GM18499 (cell line): ENCODE data around the gene MBD4.

Source experiments
- ATAC-seq: cut with Tn5 transposase; IDR thresholded peaks from one replicate; pipeline ENCODE4 v1.9.1; 2021; ENCODE audit warnings: moderate number of reproducible peaks; ENCODE audit not compliant: insufficient read depth, unreplicated experiment

The MBD4 gene

GRCh38 chr3:129467932-129468331 lies 28.2 kb upstream of the MBD4 start:
- ATAC-seq, result no peak

GRCh38 chr3:129463716-129464115 lies 24.0 kb upstream of the MBD4 start:
- no peak for ATAC-seq

GRCh38 chr3:129463094-129463493 lies 23.3 kb upstream of the MBD4 start:
- ATAC-seq, result no peak

DNA sequence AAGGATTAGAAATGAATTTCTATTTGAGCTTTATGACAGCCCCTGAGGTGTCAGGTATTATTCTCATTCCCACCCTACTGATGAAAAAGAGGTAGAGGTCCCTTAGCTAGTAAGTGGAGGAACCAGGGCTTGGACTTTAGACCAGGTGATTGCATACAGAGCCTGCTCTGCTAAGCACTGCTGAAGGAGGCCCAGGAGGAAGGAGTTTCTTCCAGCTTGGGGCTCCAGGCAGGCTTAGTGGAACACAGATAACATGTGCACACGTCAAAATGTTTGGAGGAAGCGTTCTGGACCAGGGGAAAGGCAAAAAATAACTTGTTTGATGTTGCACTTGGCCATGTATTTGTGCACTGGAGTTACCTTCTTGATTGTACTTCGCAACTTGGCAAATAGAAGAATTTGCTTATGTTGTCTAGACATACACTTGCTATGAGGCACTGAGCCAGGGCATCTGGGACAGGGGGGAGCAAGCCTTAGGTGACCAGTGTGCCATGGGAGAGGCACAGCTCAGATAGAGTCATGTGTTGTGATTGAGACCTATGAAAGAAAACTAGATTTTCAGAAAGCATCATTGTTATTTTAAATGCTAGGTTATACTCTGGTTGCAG lies 22.7 kb upstream of the MBD4 start:
- no peak for ATAC-seq

DNA sequence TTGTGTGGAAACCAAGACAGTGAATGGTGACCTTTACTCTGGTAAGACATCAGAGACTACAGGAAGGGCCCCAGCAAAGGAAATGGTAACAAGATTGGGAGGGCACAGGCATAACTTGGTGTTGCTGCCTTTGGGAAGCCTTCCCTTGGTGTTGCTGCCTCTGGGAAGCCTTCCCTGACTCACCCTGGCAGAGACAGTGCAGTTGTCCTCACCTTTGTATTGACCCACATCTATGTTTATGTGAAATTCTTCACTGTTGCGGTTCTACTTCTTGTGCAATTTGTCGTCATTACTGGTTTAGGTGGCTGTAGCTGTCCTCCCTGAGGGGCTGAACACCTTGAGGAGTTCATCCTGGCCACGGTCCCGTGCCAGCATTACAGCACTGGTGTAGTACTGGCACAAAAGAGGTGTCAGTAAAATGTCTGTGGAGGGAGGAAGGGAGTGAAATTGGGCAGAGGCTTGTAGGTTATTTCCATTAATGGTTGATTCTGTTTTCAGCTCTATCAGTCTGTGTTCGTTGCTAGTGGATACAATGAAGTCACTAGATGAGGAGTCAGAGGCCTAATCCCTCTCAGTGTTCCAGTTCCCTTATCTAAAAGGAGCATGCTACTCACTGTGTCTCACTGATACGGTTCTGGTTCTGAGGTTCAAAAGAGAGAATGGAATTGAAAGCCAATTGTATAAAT lies 21.9 kb upstream of the MBD4 start:
- ATAC-seq, result no peak

GRCh38 chr3:129461022-129461421 lies 21.3 kb upstream of the MBD4 start:
- no peak for ATAC-seq

DNA sequence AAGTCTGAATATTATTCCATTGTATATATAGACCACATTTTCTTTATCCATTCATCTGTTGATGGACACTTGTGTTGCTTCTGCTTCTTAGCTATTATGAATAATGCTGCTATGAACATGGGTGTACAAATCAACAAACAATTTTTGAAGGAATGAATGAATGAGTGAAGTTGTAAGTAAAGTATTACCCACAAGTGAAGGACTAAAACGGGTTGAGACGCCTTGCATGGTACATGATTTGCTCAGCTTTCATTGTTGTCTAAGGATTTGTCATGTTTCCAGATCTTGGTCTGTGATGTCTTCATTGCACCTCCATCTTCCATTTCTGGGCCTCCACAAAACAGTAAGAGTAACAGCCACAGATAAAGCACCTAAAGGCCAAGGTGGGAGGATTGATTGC lies 20.8 kb upstream of the MBD4 start:
- no peak for ATAC-seq

DNA sequence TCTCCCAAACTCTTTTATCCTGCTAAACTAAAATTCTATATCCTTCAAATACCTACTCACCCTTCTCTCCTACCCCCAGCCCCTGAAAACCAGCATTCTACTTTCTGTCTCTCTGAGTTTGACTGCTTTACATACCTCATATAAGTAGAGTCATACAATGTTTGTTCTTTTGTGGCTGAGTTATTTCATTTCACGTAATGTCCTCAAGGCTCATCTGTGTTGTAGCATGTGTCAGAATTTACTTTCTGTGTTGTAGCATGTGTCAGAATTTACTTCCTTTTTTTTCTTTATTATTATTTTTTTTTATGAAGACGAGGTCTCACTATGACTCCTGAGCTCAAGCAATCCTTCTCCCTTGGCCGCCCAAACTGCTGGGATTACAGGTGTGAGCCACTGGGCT lies 20.4 kb upstream of the MBD4 start:
- ATAC-seq, result no peak

DNA sequence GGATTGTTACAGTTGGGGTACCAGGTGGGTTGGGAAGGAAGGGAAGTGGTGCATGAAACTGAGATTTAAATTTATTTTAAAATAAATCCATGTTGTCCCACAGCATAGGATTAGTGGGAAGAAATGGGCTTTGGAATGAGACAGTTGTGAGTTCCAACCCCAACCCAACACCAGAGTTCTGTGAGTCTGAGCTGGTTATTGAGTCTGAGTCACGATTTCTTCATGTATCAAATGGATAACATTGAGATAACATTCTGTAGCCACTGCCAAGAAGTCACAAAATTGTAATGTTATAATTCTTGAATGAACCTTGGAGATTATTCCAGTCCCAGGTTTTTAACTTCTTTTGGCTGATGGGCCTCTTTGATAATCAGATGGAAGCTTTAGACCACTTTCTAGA lies 14.0 kb upstream of the MBD4 start:
- ATAC-seq, result no peak

GRCh38 chr3:129449279-129450115 lies 9.7 kb upstream of the MBD4 start:
- ATAC-seq, result no peak

DNA sequence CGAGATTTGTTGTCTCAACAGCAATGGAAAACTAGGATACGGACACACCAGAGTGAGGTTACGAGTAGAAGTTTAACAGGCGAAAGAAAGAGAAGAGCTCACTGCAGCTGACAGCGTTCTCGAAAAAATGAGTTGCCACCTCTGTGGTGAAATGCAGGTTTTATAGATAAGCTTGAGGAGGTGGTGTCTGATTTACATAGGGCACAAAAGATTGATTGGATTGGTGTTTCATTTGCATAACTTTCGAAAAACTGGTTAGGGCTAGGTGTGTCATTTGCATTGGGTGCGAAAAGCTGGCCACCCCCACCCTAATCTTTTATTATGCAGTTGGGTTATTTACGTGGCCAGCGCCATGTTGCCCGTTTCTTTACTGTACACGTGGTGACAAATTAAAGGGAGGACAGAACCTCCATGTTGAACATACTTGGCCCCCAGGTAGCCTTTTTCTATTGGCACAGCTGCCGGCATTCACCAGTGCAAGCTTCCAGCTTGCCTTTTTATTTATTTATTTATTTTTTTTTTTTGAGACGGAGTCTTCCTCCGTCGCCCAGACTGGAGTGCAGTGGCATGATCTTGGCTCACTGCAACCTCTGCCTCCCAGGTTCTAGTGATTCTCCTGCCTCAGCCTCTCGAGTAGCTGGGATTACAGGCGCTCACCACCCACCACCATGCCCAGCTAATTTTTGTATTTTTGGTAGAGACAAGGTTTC lies 8.6 kb upstream of the MBD4 start:
- no peak for ATAC-seq

DNA sequence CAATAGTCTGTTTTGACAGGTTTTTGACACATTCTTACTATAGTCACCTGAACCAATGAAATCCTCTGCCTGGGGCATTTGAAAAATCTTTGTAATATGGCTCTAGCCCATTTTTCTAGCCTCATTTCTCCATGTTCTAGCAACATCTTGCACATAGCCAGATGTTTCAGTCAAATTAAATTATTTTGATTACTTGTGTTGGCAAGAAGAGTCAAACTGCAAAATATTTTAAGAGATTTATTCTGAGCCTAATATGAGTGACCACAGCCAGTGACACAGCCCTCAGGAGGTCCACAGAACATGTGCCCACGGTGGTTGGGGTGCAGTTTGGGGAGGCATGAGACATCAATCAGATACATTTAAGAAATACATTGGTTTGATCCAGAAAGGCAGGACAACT lies 7.2 kb upstream of the MBD4 start:
- no peak for ATAC-seq

DNA sequence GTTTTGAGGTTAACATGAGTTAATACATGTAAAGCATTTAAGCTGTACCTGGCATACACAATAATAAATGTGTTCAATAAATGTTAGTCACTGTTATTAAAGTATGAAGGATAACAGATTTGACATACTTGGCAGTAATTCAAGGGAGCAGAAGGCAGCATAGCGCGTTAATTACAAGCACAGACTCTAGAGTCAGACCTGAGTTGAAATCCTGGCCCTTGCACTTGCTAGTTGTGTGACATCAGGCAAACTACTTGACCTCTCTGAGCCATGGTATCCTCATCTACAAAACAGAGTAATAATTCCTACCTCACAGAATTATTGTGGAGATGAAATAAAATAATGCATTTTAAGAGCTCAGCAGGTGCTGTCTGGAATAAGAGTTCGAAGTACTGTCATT lies 5.7 kb upstream of the MBD4 start:
- no peak for ATAC-seq

DNA sequence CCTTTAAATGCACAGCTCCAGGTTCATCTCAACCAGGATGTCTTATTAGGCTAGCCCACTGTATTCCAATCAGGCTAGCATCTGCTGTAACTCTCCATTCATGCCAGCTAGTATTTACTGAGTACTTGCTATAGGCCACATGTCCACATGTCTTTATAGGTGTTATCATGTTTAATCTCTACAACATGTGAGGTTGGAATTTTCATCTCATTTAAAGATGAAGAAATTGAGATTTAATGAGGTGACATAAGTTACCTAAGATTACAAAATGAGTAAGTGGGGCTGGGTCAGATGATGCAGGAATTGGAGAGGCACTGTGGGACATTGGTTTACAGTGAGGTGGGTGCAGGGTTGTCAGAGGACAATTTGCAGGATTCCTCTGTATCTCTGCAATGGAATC lies 3.2 kb upstream of the MBD4 start:
- ATAC-seq, result no peak

GRCh38 chr3:129442486-129442885 lies 2.7 kb upstream of the MBD4 start:
- ATAC-seq, result no peak

GRCh38 chr3:129441782-129442181 lies 2.0 kb upstream of the MBD4 start:
- ATAC-seq, result no peak

DNA sequence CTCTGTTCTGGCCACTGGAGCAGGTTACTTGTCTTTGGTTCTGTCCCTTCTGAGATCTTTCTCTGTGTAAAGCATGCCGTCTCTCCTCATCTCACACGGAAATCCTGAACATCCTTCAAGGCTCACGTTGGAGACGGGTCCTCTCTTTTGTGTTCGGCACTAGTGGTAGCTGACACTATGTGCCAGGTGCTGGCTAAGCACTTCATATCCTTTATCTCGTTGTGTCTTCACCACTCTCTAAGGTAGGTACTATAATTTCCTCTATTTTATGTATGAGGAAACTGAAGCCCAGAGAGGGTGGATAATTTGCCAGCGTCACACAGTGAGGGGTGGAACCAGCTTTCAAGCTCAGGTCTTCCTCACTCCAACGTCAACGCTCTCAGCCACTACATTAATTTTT lies 1.5 kb upstream of the MBD4 start:
- no peak for ATAC-seq

GRCh38 chr3:129440618-129441190 lies 956 bp upstream of the MBD4 start:
- no peak for ATAC-seq

DNA sequence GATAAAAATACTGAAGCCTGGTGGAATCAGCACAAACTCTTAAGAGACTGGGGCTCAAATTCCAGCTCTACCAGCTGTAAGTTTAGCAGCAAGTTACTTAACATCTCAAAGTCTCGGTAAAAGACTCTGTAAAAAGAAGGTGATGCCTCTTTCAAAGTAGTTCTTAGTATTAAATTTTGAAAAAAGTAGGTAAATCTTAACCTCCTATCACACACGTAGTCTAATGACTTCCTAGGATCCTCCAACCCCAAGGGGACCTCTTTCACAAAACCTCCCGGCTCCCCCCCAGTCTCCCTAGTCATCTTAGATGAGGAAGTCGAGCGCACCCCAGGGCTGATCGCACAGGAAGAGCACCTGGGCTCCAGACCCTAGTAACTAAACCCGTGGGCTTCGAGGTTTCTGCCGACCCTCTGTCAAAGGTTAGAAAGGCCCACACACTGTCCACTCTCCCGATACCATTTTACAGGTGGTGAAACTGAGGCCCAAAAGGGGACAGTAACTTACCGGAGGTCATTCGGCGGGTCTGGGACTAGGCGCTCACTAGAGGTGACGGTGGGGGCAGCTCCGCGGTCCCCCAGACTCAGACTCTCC lies 427 bp downstream of the MBD4 start:
- no peak for ATAC-seq

- no peak for ATAC-seq
Measured at GRCh38 chr3:129435367-129435766, 4.4 kb downstream of the MBD4 start.
